NCI-H345 (cell line): ENCODE measurements around the gene EGLN2.
A peak's percentile ranks its signal among the peaks of the same experiment; 100 is the strongest.
"Not testable (repeated sequence)": the region's sequence is repeated elsewhere in the genome, so short reads cannot be mapped to it uniquely, and the experiment has no call there.

Experiments
- DNase-seq: peaks from one replicate; lab custom pipeline; 2025; lab: John Stamatoyannopoulos, UW

The EGLN2 gene

DNA sequence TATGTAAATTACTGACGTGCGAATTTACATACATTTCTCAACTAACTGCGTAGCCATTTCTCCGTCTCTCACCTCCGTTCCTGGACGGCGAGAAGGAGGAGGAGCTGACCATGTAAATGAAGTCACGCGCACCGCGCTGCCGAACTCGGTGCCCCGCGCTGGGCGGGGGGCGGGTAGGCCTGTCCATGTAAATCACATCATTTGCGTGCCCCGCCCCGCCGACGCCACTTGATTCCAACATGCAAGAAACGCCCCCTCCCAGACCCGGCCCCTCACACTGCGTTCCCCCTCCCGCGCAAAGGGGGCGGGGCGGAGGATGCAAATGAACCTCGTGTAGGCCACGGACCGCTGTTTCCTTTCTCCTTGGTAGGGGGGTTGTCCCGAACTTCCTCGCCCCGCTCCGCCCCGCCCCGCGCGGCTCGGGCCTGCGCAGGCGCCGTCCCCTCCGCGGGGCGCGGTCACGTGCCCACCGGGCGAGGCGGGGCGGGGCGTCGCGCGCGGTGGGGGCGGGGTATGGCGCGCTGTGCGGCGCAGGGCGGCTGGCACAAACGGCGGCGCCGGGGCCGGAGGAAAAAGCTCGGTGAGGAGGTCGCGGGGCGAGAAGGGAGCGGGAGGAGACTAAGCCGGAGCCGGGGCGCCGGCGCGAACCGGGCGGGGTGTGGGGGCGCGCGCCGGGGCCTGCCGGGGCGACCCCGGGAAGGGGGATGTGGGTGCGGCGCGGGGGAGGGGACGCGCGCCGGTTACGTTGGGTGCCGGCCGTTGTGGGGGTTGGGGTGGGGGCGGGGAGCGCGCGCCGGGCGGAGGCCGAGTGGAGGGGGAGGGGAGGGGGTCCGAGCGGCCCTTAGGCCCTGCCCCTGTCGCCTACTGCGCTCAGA is at the start of gene EGLN2:
Gene EGLN2 (plus strand): TSS at position 509 of the 875 bp plus-strand sequence. CDS start 1,382 bp downstream, outside the sequence.
- peak; percentile 100 for DNase-seq

DNA sequence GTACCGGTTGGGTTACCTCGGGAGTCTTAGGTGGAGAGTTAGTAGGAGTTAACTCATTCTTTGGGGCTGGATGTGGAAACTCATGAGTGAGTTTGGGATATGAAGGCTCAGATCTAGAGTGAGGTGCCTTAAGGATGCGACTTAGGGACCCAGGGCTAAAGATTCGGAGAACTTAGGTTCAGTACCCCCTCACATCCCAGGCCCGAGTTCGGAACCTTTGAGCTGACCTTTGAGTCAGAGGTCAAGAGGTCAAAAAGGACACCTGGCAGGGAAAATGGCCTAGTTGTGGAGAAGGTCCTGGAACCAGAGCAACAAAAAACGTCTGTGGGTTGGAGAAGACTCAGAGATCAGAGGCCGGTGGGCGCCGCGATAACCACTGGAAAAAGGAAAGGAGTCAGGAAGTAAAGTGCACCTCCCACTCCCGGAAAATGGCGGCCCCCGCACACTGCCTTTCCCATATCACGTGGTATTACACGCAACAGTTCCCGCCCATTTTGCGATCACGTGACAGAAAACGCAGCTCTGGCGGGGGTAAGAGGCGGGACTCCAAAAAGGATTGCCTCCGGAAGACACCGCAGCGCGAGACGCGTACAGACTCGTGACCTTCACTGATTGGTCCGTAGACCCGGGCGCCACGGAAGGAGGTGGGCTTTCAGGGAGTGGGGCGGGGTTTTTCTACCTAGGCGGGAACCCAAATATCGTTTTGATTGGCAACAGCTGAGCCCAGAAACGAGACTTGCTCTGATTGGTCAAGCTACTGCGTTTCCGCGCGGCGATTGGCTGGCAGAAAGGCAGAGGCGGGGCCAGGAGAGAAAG is 48.7 kb upstream of the EGLN2 start, which contains the start of gene ACTMAP:
Gene ACTMAP (minus strand): TSS at position 420 of the 816 bp plus-strand sequence. CDS start 674 bp downstream, outside the sequence.
- DNase-seq = peak; percentile 100

DNA sequence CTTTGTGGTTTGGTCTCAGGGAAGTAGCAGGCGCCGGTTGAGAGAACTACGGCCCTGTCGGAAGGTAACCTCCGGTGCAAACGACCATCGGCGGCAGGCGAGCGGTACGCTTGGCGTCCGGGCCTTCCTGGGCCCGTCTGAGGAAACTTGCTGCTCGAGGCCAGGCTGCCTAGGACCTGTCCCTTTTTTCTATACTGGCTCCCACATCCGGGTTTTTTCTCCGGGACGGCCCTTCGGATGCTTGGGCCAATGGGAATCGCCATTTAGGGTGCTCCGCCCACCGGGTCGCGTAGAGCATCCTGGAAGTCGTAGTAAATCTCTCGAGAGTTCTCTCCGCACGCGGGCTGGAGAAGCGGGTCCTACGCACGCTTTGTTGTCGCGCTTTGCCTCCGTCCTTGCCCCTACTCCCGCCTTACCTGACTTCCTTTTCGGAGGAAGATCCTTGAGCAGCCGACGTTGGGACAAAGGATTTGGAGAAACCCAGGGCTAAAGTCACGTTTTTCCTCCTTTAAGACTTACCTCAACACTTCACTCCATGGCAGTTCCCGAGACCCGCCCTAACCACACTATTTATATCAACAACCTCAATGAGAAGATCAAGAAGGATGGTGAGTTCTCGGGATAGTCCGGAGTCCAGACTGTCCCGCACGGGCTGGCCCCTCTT is 48.0 kb upstream of the EGLN2 start, which contains the start of gene SNRPA:
Gene SNRPA (plus strand): TSS at position 330 of the 664 bp plus-strand sequence. CDS start 206 bp downstream, at position 536.
- DNase-seq = peak; percentile 100

DNA sequence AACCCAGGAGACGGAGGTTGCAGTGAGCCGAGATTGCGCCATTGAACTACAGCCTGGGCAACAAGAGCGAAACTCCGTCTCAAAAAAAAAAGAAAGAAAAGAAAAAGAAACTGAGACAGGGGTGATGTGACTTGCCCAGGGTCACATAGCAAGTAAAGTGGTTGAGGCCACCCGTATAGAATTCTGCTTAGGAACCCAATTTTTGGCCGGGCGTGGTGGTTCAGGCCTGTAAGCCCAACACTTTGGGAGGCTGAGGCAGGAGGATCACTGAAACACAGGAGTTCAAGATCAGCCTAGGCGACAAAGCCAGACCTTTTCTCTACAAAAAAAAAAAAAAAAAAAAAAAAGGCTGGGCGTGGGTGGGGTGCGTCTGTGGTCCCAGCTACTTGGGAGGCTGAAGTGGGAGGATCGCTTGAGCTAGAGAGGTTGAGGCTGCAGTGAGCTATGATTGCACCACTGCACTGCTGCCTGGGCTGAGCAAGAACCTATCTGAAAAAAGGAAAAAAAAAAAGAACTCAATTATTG is 46.7 kb upstream of the EGLN2 start:
- DNase-seq = no peak

DNA sequence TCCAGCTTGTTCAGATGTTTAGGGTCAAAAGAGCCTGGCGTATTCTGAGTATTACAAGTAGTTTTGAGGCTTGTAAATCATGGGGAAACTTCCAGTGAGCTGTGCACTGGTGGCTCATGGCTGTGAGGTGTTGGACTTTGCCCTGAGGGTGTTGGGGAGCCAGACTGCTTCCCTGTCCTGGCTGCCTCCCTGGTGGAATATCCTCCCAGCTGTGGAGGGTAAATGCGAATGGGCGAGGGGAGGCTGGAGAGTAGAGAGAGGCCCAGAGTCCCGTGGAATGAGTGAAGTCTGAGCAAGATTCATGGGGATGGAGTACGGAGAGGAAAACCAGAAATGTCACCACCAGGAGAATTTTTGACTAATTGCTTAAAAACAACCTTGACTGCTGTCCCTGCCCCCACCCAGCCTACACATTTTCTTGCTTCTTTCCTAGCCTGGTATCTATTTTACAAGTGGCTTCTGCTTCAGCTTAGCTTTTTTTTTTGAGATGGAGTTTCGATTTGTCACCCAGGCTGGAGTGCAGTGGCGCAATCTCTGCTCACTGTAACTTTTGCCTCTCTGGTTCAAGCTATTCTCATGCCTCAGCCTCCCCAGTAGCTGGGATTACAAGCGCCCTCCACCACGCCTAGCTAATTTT is 44.3 kb upstream of the EGLN2 start:
- DNase-seq = no peak

DNA sequence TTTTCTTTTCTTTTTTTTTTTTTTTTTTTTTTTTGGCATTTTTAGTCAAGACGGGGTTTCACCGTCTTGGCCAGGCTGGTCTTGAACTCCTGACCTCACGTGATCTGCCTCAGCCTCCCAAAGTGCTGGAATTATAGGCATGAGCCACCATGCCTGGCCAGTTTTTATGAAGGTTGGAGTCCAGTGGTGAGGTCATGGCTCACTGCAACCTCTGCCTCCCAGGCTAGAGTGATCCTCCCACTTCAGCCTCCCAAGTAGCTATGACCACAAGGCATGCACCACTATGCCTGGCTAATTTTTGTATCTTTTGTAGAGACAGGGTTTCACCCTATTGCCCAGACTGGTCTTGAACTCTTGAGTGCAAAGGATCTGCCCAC is 43.8 kb upstream of the EGLN2 start:
- DNase-seq = no peak

DNA sequence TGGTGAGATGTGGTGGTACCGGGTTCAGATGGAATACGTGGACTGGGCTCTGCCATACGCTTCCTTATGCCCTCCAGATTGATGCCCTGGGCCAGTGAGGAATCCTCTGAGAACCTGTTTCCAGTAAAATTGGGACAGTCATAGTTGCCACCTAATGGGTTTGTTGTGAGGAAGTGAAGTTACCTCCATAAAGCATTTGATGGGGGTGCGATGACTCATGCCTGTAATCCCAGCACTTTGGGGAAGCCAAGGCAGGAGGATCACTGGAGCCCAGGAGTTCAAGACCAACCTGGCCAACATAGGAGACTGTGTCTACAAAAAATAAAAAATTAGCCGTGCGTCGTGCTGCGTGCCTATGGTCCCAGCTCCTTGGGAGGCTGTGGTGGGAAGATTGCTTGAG is 43.2 kb upstream of the EGLN2 start:
- no peak for DNase-seq

DNA sequence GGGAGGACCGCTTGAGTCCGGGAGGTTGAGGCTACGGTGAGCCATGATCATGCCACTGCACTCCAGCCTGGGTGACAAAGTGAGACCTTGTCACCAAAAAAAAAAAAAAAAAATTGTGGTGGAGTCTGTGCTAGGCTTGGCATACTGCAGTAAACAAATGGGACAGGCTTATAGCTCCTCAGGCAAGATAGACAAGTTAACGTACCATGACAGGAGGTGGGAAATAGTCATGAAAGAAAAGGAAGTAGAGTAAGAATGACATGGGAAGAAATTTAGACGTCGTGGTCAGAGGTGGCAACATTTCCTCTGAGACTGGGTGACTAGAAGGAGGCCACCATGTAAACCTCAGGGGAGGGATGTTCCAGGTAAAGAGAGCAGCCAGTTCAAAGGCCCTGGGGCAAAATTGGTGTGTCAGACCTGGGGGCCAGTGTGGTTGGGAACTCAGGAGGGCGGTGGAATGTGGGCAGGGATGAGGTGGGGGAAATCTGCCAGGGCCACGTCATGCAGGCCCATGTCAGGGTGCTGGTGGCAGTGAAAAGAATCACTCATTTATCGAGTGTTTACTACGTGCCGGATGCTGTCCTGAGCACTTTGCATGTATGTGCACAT is 42.4 kb upstream of the EGLN2 start:
- DNase-seq = no peak

DNA sequence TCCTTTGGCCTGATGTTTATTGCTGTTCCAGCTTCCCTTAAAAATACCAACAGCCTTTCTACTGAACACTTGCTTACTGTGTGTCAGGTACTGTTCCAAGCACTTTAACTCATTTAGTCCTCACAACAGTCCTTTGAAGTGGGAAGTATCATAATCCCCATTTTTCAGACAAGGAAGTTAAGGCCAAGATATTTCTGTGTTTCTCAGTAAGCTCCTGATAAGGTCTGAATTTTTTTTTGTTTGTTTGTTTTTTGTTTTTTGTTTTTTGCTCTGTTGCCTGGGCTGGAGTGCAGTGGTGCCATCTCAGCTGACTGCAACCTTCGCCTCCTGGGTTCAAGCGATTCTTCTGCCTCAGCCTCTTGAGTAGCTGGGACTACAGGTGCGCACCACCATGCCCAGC is 40.5 kb upstream of the EGLN2 start:
- DNase-seq = no peak

DNA sequence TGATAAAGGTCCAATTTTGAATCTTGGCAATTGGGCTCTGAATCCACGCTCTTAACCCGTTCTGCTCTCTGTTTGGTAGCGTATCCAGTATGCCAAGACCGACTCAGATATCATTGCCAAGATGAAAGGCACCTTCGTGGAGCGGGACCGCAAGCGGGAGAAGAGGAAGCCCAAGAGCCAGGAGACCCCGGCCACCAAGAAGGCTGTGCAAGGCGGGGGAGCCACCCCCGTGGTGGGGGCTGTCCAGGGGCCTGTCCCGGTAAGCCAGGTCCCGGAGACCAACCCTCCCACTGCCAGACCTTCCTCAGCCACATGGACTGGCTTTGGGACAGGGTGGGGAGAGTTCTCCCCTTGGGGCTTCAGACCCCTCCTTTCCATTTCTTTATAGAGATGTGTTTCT is 39.6 kb upstream of the EGLN2 start:
- no peak for DNase-seq

DNA sequence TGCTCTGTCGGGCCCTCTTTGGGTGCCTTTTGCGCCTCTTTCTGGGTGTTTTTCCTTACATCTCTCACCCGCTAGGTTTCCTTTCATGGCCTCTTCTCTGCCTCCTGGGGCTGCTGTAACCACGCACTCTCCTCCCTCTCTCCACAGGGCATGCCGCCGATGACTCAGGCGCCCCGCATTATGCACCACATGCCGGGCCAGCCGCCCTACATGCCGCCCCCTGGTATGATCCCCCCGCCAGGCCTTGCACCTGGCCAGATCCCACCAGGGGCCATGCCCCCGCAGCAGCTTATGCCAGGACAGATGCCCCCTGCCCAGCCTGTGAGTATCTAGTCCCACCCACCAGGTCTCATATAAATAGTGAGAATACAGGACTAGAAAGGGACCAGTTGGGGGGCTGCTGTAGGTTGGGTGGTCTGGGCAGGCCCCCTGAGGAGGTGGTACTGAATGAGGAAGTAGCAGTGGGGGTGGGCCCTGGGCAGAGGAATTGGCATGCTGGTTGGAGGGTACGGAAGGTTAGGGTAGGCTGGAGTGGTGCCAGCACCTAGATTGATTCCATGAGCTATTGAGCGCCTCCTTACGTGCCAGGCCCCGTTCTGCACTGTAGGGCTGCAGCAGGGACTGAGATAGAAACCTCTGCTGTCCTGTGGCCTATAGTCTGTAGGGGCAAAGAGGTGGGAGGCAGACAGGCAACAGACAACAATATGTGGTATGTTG is 36.1 kb upstream of the EGLN2 start:
- DNase-seq = no peak

DNA sequence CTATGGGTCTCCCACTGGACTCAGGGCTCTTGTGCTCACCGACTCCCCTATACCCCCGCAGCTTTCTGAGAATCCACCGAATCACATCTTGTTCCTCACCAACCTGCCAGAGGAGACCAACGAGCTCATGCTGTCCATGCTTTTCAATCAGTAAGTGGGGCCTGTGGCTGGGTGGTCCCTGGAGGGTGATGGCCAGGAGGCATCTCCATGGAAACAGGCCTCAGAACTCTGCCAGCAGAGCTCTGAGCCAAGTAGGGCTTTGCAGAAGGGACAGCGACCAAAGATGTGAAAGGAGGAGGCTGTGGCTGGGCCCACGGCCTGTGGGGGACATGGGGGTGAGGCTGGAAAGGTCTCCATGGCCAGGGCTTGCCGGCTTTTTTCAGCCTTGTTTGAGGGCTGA is 35.5 kb upstream of the EGLN2 start:
- DNase-seq = no peak

DNA sequence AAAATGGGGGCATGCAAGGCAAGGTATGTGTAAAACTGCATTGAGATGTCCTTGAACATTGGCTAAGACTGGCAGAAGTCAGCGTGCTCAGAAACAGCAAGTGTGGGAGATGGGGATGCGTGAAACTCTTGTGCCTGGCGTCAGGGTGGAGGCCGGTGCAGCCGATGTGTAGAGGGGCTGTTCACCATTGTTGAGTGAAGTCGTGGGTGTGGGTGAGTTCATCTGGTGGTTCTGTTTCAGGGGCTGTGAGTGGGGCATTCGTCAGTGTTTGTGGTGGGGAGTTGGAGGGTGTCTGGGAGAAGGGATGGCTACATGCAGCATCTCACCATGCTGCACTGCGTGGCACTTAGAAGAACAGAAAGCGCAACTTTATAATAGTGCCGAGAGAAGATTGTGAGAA is 35.0 kb upstream of the EGLN2 start:
- DNase-seq = no peak

DNA sequence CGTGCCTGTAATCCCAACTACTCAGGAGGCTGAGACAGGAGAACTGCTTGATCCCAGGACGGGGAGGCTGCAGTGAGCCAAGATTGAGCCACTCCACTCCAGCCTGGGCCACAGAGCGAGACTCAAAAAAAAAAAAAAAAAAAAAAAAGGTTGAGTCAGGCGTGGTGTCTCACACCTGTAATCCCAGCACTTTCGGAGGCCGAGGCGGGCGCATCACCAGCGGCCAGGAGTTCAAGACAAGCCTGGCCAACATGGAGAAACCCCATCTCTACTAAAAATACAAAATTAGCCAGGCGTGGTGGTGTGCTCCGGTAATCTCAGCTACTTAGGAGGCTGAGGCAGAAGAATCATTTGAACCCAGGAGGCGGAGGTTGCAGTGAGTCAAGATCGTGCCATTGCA is 32.6 kb upstream of the EGLN2 start:
- not testable (repeated sequence) for DNase-seq

DNA sequence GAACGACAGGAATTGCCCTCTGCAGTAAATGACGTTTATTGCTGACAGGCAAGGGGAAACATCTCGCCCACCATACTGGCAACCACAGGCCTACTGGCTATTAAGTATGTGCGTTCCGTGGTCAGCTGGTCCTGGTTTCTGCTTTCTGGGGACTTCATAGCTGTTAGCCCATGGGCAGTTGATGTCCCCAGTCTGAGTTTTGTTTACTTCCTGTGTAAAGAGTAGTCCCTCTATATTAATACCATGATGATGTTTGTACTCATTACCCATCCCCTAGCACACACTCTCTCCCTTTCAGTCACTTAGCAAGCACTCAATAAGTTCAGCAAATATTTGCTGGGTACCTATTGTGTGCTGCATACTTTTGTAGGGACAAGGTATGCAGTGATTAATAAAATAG is 30.1 kb upstream of the EGLN2 start:
- DNase-seq = no peak

DNA sequence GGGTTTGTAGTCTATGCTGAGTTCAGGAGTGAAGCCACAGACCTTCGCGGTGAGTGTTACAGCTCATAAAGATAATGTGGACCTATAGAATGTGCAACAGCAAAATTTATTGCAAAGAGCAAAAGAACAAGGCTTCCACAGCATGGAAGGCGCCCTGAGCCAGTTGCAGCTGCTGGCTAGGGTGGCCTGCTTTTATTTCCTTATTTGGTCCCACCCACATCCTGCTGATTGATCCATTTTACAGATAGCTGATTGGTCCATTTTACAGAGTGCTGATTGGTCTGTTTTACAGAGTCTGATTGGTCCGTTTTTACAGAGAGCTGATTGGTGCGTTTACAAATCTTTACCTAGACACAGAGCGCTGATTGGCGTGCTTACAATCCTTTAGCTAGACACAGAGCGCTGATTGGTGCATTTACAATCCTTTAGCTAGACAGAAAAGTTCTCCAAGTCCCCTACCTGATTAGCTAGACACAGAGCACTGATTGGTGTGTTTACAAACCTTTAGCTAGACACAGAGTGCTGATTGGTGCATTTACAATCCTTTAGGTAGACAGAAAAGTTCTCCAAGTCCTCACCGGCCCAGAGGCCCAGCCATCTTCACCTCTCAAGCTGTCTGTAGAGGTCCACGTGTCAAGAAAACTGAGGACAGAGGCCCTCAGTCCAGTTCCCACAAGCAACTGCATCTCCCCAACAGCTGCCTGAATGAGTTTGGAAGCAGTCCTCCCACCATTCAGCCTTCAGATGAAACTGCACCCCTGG is 27.7 kb upstream of the EGLN2 start:
- DNase-seq = peak; percentile 30

DNA sequence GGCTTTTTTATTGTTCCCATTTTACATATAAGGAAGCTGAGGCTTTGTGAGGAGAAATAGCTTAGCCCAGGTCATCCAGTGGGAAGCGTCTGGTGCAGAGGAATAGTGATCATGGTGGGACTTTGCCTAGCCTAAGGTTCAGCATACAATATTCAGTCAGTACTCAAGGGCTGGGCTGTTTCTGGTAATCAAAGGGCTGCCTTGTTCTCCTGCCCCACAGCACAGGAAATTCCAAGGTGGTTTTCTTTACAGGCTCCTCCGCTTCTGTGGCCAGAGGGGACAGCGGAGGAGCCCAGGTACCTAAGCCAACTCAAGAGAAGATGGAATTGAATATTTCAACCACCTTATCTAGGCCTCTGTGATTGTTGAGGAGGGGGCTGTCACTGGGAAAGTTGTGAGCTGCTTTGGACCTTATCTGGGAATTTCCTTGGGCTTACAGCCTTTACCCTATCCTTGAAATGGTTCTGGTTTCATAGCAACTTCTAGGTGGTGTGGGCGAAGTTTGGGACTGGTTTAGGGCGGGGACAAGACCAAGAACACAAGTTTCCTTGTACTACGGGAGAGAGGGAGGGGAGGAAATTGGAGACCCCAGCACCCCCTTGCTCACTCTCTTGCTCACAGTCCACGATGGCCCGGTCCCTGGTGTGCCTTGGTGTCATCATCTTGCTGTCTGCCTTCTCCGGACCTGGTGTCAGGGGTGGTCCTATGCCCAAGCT is 23.9 kb upstream of the EGLN2 start, which contains the start of gene MIA:
Gene MIA (plus strand): TSS at position 606 of the 716 bp plus-strand sequence. CDS start 22 bp downstream, at position 628.
- no peak for DNase-seq

DNA sequence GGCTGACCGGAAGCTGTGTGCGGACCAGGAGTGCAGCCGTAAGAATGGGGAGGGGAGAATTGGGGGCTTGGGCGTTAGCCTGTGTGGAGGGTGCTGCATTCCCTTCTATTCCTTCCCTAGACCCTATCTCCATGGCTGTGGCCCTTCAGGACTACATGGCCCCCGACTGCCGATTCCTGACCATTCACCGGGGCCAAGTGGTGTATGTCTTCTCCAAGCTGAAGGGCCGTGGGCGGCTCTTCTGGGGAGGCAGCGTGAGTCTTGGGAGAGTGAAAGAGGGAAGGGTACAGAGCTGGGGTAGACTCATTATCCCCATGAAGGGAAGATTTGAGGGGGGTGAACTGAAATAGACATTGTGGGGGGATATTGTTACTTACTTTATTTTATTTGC is 23.4 kb upstream of the EGLN2 start:
- DNase-seq = no peak

DNA sequence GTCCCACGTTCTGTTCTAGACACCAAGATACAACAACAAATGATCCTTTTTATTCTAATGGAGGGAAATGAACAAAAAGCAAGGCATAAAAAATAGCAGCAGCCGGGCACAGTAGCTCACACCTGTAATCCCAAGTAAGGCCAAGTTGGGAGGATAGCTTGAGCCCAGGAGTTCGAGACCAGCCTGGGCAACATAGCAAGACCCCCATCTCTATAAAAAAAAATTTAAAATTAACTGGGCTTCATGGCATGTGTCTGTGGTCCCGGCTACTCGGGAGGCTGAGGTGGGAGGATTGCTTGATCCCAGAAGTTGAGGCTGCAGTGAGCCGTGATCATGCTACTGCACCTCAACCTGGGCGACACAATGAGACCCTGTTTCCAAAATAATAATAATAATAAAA is 22.6 kb upstream of the EGLN2 start:
- DNase-seq = no peak
